Upper lobe of left lung (tissue), 6 donors: Measurements from ENCODE around the gene NYAP2. TPM values are rescaled to one million over a fixed set of nuclear protein-coding genes. Genes with fewer than 3 reads are reported as not detected.

Source experiments
- ATAC-seq, 2 donors: fragments of 200-7000 bp; cut with Tn5 transposase; one replicate each; pipeline ENCODE4 v1.9.1; 2022; ENCODE audit warnings: mild to moderate bottlenecking in 2 of 2, moderate library complexity in 2 of 2; ENCODE audit not compliant: low FRiP score in 2 of 2
- DNase-seq, 2 donors: peaks; one replicate each; pipeline ENCODE4 v3.0.0-alpha.2; 2019 to 2020
- H3K27ac ChIP-seq, 4 donors: fragments of 200-600 bp; sonication (generic); one replicate each; pipeline ENCODE4 v1.5.1; 2016 to 2019
- H3K27me3 ChIP-seq, 4 donors: fragments of 200-600 bp; sonication (generic); one replicate each; pipeline ENCODE4 v1.5.1; 2017 to 2019
- H3K36me3 ChIP-seq, 4 donors: fragments of 200-600 bp; sonication (generic); one replicate each; pipeline ENCODE4 v1.5.1; 2016 to 2019
- H3K4me1 ChIP-seq, 4 donors: fragments of 200-600 bp; sonication (generic); one replicate each; pipeline ENCODE4 v1.5.1; 2018 to 2019
- H3K4me3 ChIP-seq, 4 donors: fragments of 200-600 bp; sonication (generic); one replicate each; pipeline ENCODE4 v1.5.1; 2017 to 2019; ENCODE audit warnings: mild to moderate bottlenecking in 2 of 4, moderate library complexity in 1 of 4
- H3K9me3 ChIP-seq, 4 donors: fragments of 200-600 bp; sonication (generic); one replicate each; pipeline ENCODE4 v1.5.1; 2018 to 2019
- CTCF ChIP-seq, 6 experiments: fragments of 450-650 bp in 4 of 6; fragments of 200-600 bp in 2 of 6; sonication (generic) in 2 of 6; IDR thresholded peaks; one replicate each; pipeline ENCODE4 v1.5.1; 2016 to 2019; ENCODE audit warnings: antibody characterized with exemption in 6 of 6
- EP300 ChIP-seq, 4 donors: sonication (generic); formaldehyde crosslinking; IDR thresholded peaks; one replicate each; pipeline ENCODE4 v1.5.1; 2017; ENCODE audit warnings: antibody characterized with exemption in 4 of 4, control low read depth in 2 of 4
- POLR2A ChIP-seq, 4 donors: fragments of 450-650 bp; IDR thresholded peaks; one replicate each; pipeline ENCODE4 v1.5.1; 2016 to 2017; ENCODE audit warnings: antibody characterized with exemption in 4 of 4, mild to moderate bottlenecking in 2 of 4
- POLR2AphosphoS5 ChIP-seq, 2 donors: sonication (generic); formaldehyde crosslinking; IDR thresholded peaks; one replicate each; pipeline ENCODE4 v1.5.1; 2017; ENCODE audit warnings: antibody characterized with exemption in 2 of 2
- WGBS, 2 donors: methylation state at CpG; one replicate each; pipeline ENCODE4 v1.1.5; 2017 to 2018; 5-methylcytosine and 5-hydroxymethylcytosine counted together
- total RNA-seq, 6 donors: library from RNA; depleted of rRNA in 4 of 6; stranded (reverse); fragments of >200 nt in 4 of 6; gene quantifications; one replicate each; pipeline versions ENCODE4 v1.1.0 to v1.2.1, GENCODE V29; 2016 to 2021
- donor health status: DM: no; HTN: no; CAD: no; lungs with moderate emphysema.
- donor health status: DM: no; HTN: yes; CAD: no; lungs with severe emphysema.

NYAP2 gene
- total RNA-seq, 6 donors from 2014 or later = 0.15 to 3.1 (median 1.7) TPM

- Histone ChIP-seq H3K4me1 (no peaks in the 10 kb centered on the region), H3K4me3 (peak overlapping the region in 2 of 4 donors; percentile 4 to 12), H3K27me3 (no peaks in the 10 kb centered on the region), H3K9me3 (no peaks in the 10 kb centered on the region), H3K27ac (no peak overlapping the region), H3K36me3 (no peaks in the 10 kb centered on the region)
- TF ChIP-seq CTCF (IDR thresholded peaks at IDR 0.05) (no peak), EP300 (IDR thresholded peaks at IDR 0.05) (no peak), POLR2AphosphoS5 (IDR thresholded peaks at IDR 0.05) (no peak), POLR2A (IDR thresholded peaks at IDR 0.05) (no peak)
- DNase-seq = no peak
- no peak for ATAC-seq
- WGBS, 2 donors = 72 to 73% methylated on average over 10 of the region's 10 CpGs
Measured at GRCh38 chr2:225464346-225465025, 65.0 kb downstream of the NYAP2 start.

GRCh38 chr2:225465827-225466226 is 66.3 kb downstream of the NYAP2 start:
- ATAC-seq = no peak
- no peaks in the 10 kb centered on the region for H3K4me1 ChIP-seq
- DNase-seq = no peak
- WGBS, 2 donors = 84 to 94% methylated on average over 4 of the region's 4 CpGs
- no peaks in the 10 kb centered on the region for H3K9me3 ChIP-seq
- no peak overlapping the region for H3K4me3 ChIP-seq
- no peak overlapping the region for H3K27ac ChIP-seq
- no peaks in the 10 kb centered on the region for H3K27me3 ChIP-seq
- no peaks in the 10 kb centered on the region for H3K36me3 ChIP-seq
- no peak for TF ChIP-seq POLR2AphosphoS5 (IDR thresholded peaks at IDR 0.05)
- TF ChIP-seq CTCF (IDR thresholded peaks at IDR 0.05) = no peak
- no peak for TF ChIP-seq POLR2A (IDR thresholded peaks at IDR 0.05)

GRCh38 chr2:225466891-225467604 is 67.5 kb downstream of the NYAP2 start:
- ATAC-seq (no peak), DNase-seq (no peak)
- TF ChIP-seq POLR2A (IDR thresholded peaks at IDR 0.05) (no peak), POLR2AphosphoS5 (IDR thresholded peaks at IDR 0.05) (no peak), CTCF (IDR thresholded peaks at IDR 0.05) (no peak), EP300 (IDR thresholded peaks at IDR 0.05) (no peak)
- Histone ChIP-seq H3K4me3 (no peak overlapping the region), H3K27ac (no peak overlapping the region), H3K4me1 (peaks cover 0 to 6% (median 0%) of the 10 kb centered on the region in 4 donors), H3K36me3 (no peaks in the 10 kb centered on the region), H3K27me3 (no peaks in the 10 kb centered on the region), H3K9me3 (no peaks in the 10 kb centered on the region)
- 53 to 59% methylated on average over 9 of the region's 9 CpGs for WGBS, 2 donors

GRCh38 chr2:225468131-225468530 is 68.6 kb downstream of the NYAP2 start:
- no peaks in the 10 kb centered on the region for H3K9me3 ChIP-seq
- no peaks in the 10 kb centered on the region for H3K27me3 ChIP-seq
- no peak overlapping the region for H3K27ac ChIP-seq
- TF ChIP-seq CTCF (IDR thresholded peaks at IDR 0.05) (no peak), POLR2A (IDR thresholded peaks at IDR 0.05) (no peak), POLR2AphosphoS5 (IDR thresholded peaks at IDR 0.05) (no peak), EP300 (IDR thresholded peaks at IDR 0.05) (no peak)
- no peak overlapping the region for H3K4me3 ChIP-seq
- DNase-seq = no peak
- H3K36me3 ChIP-seq = no peaks in the 10 kb centered on the region
- 34 to 51% methylated on average over 2 of the region's 2 CpGs for WGBS, 2 donors
- ATAC-seq = no peak
- H3K4me1 ChIP-seq = peaks cover 0 to 6% (median 0%) of the 10 kb centered on the region in 4 donors
